Sigmoid colon (tissue), 7 donors: Measurements from ENCODE around the gene SGPL1. TPM values are rescaled to one million over a fixed set of nuclear protein-coding genes. Genes with fewer than 3 reads are reported as not detected.

Source experiments
- DNase-seq: peaks from one replicate; pipeline ENCODE4 v3.0.0-alpha.2; 2019
- H3K27ac ChIP-seq, 4 donors: fragments of 200-600 bp; sonication (generic); one replicate each; pipeline ENCODE4 v1.5.1; 2016 to 2019; ENCODE audit warnings: mild to moderate bottlenecking in 1 of 4
- H3K27me3 ChIP-seq, 3 donors: fragments of 200-600 bp; sonication (generic); one replicate each; pipeline ENCODE4 v1.5.1; 2019; ENCODE audit warnings: mild to moderate bottlenecking in 1 of 3
- H3K36me3 ChIP-seq, 4 donors: fragments of 200-600 bp; sonication (generic); one replicate each; pipeline ENCODE4 v1.5.1; 2016 to 2019
- H3K4me1 ChIP-seq, 4 donors: fragments of 200-600 bp; sonication (generic); one replicate each; pipeline ENCODE4 v1.5.1; 2017 to 2019
- H3K4me3 ChIP-seq, 4 donors: fragments of 200-600 bp; sonication (generic); one replicate each; pipeline ENCODE4 v1.5.1; 2017 to 2019; ENCODE audit warnings: mild to moderate bottlenecking in 2 of 4, moderate library complexity in 1 of 4
- H3K9me3 ChIP-seq, 4 donors: fragments of 200-600 bp in 3 of 4; sonication (generic) in 3 of 4; one replicate each; pipeline versions ENCODE4 v1.5.1 to v1.6.1; 2013 to 2019
- EP300 ChIP-seq, 4 donors: sonication (generic); formaldehyde crosslinking; IDR thresholded peaks; one replicate each; pipeline ENCODE4 v1.6.1; 2017; ENCODE audit warnings: antibody characterized with exemption in 4 of 4
- POLR2A ChIP-seq, 2 donors: fragments of 450-650 bp; IDR thresholded peaks; one replicate each; pipeline ENCODE4 v1.6.1; 2016; ENCODE audit warnings: antibody characterized with exemption in 2 of 2, mild to moderate bottlenecking in 2 of 2, moderate library complexity in 2 of 2
- POLR2AphosphoS5 ChIP-seq, 4 donors: sonication (generic); formaldehyde crosslinking; IDR thresholded peaks; one replicate each; pipeline ENCODE4 v1.6.1; 2017; ENCODE audit warnings: antibody characterized with exemption in 4 of 4
- WGBS, 2 donors: extraction: QIAGEN DNeasy Blood & Tissue Kit; methylation state at CpG; one replicate each; pipeline ENCODE4 v1.1.7; 2013; 5-methylcytosine and 5-hydroxymethylcytosine counted together
- intact Hi-C: fragments of 100-400 bp; cut with DNase I; formaldehyde crosslinking; loops from one replicate; pipeline ENCODE4 v1.15.1; 2023
- polyA plus RNA-seq, 3 donors: library from polyadenylated mRNA; stranded (reverse); fragments of 200-250 nt; gene quantifications; one replicate each; pipeline ENCODE4 v1.2.3, GENCODE V29; 2013
- total RNA-seq, 4 donors: library from RNA; depleted of rRNA; stranded (reverse); fragments of >200 nt; gene quantifications; one replicate each; pipeline ENCODE4 v1.1.0, GENCODE V29; 2016
- TF ChIP-seq, protein P1 (sequence below), 4 experiments: fragments of 450-650 bp in 3 of 4; fragments of 200-600 bp in 1 of 4; IDR thresholded peaks; one replicate each; pipeline ENCODE4 v1.5.1; 2016 to 2019; ENCODE audit warnings: antibody characterized with exemption in 4 of 4, mild to moderate bottlenecking in 3 of 4, moderate library complexity in 2 of 4
- donor health status: healthy with polysubstance abuse.
- donor health status: Bipolar disorder and iron deficiency.
- donor health status: healthy.

The SGPL1 gene
- total and polyA plus RNA-seq, 7 donors, result 6.0 to 22.2 (median 20.1) TPM

DNA sequence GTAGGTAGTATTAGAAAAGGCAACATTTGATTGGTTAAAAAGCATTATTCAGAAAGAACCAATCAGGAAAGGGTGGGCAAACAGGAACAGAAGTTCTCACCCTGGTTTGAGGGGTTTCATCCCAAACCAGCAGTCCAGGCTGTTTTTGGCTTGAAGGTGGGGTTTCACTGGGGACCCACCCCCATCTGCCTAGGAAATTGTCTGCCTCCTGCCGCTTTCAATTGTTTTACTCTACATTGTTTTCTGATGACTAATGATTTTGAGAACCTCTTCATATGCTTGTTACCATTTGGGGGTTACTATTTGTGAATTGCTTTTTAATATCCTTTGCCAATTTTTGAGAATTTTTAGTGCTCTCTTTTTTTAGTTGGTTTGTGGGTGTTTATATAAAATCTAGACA is 75.9 kb downstream of the SGPL1 start:
- peaks cover 0 to 25% (median 17%) of the 10 kb centered on the region in 4 donors for H3K4me1 ChIP-seq
- H3K4me3 ChIP-seq, result no peak overlapping the region
- WGBS, 2 donors, result 90% methylated on average over 1 of the region's 1 CpG
- intact Hi-C loops, result no loop called here
- H3K36me3 ChIP-seq, result no peaks in the 10 kb centered on the region
- no peaks in the 10 kb centered on the region for H3K9me3 ChIP-seq
- no peaks in the 10 kb centered on the region for H3K27me3 ChIP-seq
- no peak for DNase-seq
- TF ChIP-seq EP300 (IDR thresholded peaks at IDR 0.05), result no peak
- TF ChIP-seq, protein P1, sequence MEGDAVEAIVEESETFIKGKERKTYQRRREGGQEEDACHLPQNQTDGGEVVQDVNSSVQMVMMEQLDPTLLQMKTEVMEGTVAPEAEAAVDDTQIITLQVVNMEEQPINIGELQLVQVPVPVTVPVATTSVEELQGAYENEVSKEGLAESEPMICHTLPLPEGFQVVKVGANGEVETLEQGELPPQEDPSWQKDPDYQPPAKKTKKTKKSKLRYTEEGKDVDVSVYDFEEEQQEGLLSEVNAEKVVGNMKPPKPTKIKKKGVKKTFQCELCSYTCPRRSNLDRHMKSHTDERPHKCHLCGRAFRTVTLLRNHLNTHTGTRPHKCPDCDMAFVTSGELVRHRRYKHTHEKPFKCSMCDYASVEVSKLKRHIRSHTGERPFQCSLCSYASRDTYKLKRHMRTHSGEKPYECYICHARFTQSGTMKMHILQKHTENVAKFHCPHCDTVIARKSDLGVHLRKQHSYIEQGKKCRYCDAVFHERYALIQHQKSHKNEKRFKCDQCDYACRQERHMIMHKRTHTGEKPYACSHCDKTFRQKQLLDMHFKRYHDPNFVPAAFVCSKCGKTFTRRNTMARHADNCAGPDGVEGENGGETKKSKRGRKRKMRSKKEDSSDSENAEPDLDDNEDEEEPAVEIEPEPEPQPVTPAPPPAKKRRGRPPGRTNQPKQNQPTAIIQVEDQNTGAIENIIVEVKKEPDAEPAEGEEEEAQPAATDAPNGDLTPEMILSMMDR (IDR thresholded peaks at IDR 0.05), result no peak
- TF ChIP-seq POLR2AphosphoS5 (IDR thresholded peaks at IDR 0.05), result no peak
- TF ChIP-seq POLR2A (IDR thresholded peaks at IDR 0.05), result no peak
- no peak overlapping the region for H3K27ac ChIP-seq

DNA sequence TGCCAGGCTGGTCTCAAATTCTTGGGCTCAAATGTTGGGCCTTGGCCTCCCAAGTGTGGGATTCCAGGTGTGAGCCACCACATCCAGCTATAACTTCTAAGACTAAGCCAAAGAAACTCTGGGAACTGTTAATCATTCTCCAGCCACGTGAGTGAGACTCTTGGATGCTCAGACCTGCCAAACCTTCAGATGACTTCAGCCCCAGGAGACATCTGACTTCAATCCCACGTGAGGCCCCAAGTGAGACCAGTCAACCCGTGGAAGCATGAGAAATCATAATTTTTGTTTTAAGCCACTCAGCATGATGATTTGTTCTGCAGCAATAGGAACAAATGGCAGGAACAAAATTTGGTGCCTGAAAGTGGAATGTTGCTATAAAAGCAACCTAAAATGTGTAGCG is 76.9 kb downstream of the SGPL1 start:
- peak; percentile 29 for DNase-seq
- TF ChIP-seq POLR2A (IDR thresholded peaks at IDR 0.05), result no peak
- no peak for TF ChIP-seq POLR2AphosphoS5 (IDR thresholded peaks at IDR 0.05)
- TF ChIP-seq EP300 (IDR thresholded peaks at IDR 0.05), result no peak
- TF ChIP-seq, protein P1 (IDR thresholded peaks at IDR 0.05), result no peak
- Histone ChIP-seq H3K4me3 (no peak overlapping the region), H3K4me1 (peaks cover 0 to 15% (median 8%) of the 10 kb centered on the region in 4 donors), H3K27me3 (no peaks in the 10 kb centered on the region), H3K36me3 (no peaks in the 10 kb centered on the region), H3K27ac (no peak overlapping the region), H3K9me3 (no peaks in the 10 kb centered on the region)
- intact Hi-C loops, result no loop called here
- 91 to 92% methylated on average over 4 of the region's 4 CpGs for WGBS, 2 donors

DNA sequence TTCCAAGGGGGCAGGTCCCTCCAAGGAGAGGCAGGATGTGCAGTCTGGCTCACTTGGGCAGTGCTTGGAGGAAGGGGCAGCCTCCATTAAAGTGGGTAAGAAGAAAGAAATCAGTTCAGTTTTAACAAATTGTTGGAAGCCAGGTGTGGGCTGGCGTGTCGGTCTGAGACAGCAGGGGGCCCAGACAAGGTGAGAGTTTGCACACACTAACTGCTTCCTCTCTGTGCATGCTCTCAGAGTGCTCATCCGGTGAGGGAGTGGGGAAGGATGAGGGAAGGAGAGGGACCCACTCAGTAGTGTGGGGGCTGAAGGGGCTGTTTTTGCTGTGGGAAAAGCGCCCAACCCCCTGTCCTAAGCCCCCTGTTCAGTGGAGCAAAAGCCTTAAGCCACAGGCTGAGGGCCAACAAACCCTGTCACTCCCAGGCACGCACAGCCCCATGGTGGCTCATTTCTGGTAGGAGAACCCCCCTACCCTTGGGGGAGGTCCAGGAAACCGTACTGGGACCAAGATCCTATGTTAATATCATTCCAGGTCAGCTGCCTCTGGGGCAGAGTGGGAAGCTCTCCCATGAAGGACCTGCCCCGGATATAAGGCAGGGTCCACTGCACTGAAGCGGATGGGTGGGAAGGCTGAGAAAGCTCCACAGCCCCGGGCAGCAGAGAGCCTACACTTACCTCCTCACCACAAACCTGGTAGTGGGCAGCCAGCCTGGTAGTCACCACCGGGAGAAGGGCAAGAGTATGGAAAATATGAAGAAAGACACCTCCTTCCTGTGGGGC is 77.7 kb downstream of the SGPL1 start:
- peak; percentile 44 for DNase-seq
- Histone ChIP-seq H3K4me1 (peaks cover 0 to 14% (median 8%) of the 10 kb centered on the region in 4 donors), H3K27ac (no peak overlapping the region), H3K36me3 (no peaks in the 10 kb centered on the region), H3K27me3 (no peaks in the 10 kb centered on the region), H3K4me3 (no peak overlapping the region), H3K9me3 (no peaks in the 10 kb centered on the region)
- TF ChIP-seq EP300 (IDR thresholded peaks at IDR 0.05), result no peak
- TF ChIP-seq POLR2AphosphoS5 (IDR thresholded peaks at IDR 0.05), result no peak
- no peak for TF ChIP-seq POLR2A (IDR thresholded peaks at IDR 0.05)
- TF ChIP-seq, protein P1 (IDR thresholded peaks at IDR 0.05), result no peak
- WGBS, 2 donors, result 75 to 89% methylated on average over 10 of the region's 10 CpGs
- intact Hi-C loops, result no loop called here

DNA sequence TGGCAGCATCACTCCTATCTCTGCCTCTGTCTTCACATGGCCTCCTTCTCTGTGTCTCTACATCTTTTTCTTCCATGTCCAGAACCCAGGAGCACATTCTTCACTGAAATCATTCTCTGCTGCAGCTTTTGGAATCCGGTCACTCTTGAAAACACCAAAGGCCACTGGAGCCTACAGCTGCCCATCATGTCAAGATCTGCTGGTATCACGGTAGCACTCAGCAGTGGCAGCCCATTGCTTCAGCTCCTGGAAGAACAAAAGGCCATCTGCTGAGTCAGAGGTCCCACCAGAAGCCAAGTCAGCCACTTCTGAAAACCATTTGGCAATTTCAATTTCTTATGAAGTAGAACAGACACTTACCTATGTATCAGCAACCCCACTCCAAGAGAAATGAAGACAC is 78.7 kb downstream of the SGPL1 start:
- TF ChIP-seq POLR2AphosphoS5 (IDR thresholded peaks at IDR 0.05) (no peak), EP300 (IDR thresholded peaks at IDR 0.05) (no peak)
- WGBS, 2 donors, result 95 to 97% methylated on average over 2 of the region's 2 CpGs
- intact Hi-C loops, result no loop called here

DNA sequence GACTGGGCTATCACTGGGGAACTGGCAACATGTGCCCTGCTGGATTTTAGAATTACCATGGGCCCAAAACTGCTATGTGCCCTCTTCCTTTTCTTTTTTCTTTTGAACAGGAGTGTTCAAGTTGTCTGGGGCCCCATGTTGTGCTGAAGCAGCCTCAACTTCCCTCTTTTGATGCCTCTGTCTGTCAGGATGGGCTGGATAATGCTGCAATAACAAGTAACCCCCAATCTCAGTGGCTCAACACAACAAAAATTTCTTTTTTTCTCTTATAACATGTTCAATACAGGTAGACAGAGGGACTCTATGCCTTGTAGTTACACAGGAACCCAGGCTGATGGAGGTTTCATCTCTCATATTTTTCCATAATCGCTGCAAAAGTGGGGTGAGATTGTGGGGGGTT is 80.8 kb downstream of the SGPL1 start:
- Histone ChIP-seq H3K4me1 (no peaks in the 10 kb centered on the region), H3K27ac (no peak overlapping the region), H3K36me3 (no peaks in the 10 kb centered on the region), H3K27me3 (peaks cover 0 to 2% (median 0%) of the 10 kb centered on the region in 3 donors), H3K4me3 (no peak overlapping the region), H3K9me3 (no peaks in the 10 kb centered on the region)
- intact Hi-C loops, result no loop called here
- no peak for DNase-seq
- 96 to 100% methylated on average over 1 of the region's 1 CpG for WGBS, 2 donors
- no peak for TF ChIP-seq POLR2AphosphoS5 (IDR thresholded peaks at IDR 0.05)
- TF ChIP-seq POLR2A (IDR thresholded peaks at IDR 0.05), result no peak
- TF ChIP-seq, protein P1 (IDR thresholded peaks at IDR 0.05), result no peak
- TF ChIP-seq EP300 (IDR thresholded peaks at IDR 0.05), result no peak

More for the DNA sequence above, 78.7 kb downstream of the SGPL1 start:
- no peaks in the 10 kb centered on the region for H3K27me3 ChIP-seq
- no peak overlapping the region for H3K4me3 ChIP-seq
- no peaks in the 10 kb centered on the region for H3K36me3 ChIP-seq
- no peaks in the 10 kb centered on the region for H3K9me3 ChIP-seq
- no peak overlapping the region for H3K27ac ChIP-seq
- peaks cover 0 to 5% (median 0%) of the 10 kb centered on the region in 4 donors for H3K4me1 ChIP-seq
- peak; percentile 27 for DNase-seq
